HL-60 (cell line): ENCODE results near the gene SH3RF3.

Source experiments
- POLR2AphosphoS5 ChIP-seq: IDR thresholded peaks from 2 replicates; pipeline ENCODE4 v1.6.1; 2012; ENCODE audit warnings: low read depth
- TF ChIP-seq, protein P1 (sequence below): IDR thresholded peaks from one replicate; pipeline ENCODE4 v1.5.1; 2011; ENCODE audit warnings: low read length, control low read depth, inconsistent platforms; ENCODE audit not compliant: insufficient read depth

DNA sequence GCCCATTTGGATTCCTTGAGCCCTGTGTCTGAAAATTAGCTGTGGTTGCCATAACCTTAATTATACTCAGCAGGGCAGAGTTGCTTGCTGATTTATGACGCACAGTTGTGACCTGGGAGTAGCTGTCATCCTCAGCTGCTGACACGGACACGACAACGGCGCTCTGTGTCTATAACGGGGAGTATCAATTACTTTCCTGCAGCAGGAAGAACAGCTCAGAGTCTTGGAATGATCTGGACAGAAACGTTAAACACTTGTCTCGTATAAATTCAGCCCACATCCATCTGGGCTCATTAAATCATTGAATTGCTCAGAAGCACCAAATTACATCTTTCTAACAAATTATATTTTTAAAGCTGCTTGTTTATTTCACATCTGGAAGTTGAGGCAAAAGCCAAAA lies 368.5 kb downstream of the SH3RF3 start:
- TF ChIP-seq POLR2AphosphoS5 = no peak
- TF ChIP-seq, protein P1, sequence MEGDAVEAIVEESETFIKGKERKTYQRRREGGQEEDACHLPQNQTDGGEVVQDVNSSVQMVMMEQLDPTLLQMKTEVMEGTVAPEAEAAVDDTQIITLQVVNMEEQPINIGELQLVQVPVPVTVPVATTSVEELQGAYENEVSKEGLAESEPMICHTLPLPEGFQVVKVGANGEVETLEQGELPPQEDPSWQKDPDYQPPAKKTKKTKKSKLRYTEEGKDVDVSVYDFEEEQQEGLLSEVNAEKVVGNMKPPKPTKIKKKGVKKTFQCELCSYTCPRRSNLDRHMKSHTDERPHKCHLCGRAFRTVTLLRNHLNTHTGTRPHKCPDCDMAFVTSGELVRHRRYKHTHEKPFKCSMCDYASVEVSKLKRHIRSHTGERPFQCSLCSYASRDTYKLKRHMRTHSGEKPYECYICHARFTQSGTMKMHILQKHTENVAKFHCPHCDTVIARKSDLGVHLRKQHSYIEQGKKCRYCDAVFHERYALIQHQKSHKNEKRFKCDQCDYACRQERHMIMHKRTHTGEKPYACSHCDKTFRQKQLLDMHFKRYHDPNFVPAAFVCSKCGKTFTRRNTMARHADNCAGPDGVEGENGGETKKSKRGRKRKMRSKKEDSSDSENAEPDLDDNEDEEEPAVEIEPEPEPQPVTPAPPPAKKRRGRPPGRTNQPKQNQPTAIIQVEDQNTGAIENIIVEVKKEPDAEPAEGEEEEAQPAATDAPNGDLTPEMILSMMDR = no peak
